Gastrocnemius medialis (tissue), 4 donors: ENCODE measurements around the gene TEX9. TPM values are rescaled to one million over a fixed set of nuclear protein-coding genes. Genes with fewer than 3 reads are reported as not detected.

Source experiments
- ATAC-seq, 2 donors: fragments of 150-250 bp; one replicate each; pipeline ENCODE4 v1.9.1; 2016
- DNase-seq, 2 donors: peaks; one replicate each; pipeline ENCODE4 v3.0.0-alpha.2; 2019
- H3K27ac ChIP-seq, 4 donors: fragments of 200-600 bp; sonication (generic); 1 replicate in 1 of 4; 2 replicates in 3 of 4; pipeline ENCODE4 v1.5.1; 2016 to 2018; ENCODE audit warnings: mild to moderate bottlenecking in 2 of 4, moderate library complexity in 1 of 4
- H3K27me3 ChIP-seq, 3 donors: fragments of 200-600 bp; sonication (generic) in 2 of 3; 1 replicate in 1 of 3; 2 replicates in 2 of 3; pipeline versions ENCODE4 v1.5.1 to v1.6.0; 2016 to 2019; ENCODE audit warnings: mild to moderate bottlenecking in 1 of 3, moderate library complexity in 1 of 3
- H3K36me3 ChIP-seq, 2 donors: fragments of 200-600 bp; sonication (generic) in 1 of 2; one replicate each; pipeline ENCODE4 v1.5.1; 2017 to 2018
- H3K4me1 ChIP-seq, 2 donors: fragments of 200-600 bp; sonication (generic) in 1 of 2; one replicate each; pipeline ENCODE4 v1.5.1; 2016 to 2017; ENCODE audit warnings: mild to moderate bottlenecking in 2 of 2
- H3K4me3 ChIP-seq, 4 donors: fragments of 200-600 bp; sonication (generic) in 3 of 4; 1 replicate in 1 of 4; 2 replicates in 3 of 4; pipeline ENCODE4 v1.5.1; 2016 to 2019; ENCODE audit warnings: mild to moderate bottlenecking in 2 of 4
- H3K9me3 ChIP-seq, 3 donors: fragments of 200-600 bp; sonication (generic) in 2 of 3; 1 replicate in 1 of 3; 2 replicates in 2 of 3; pipeline ENCODE4 v1.5.1; 2016 to 2019
- POLR2A ChIP-seq, 2 donors: fragments of 450-650 bp; IDR thresholded peaks; one replicate each; pipeline ENCODE4 v1.6.1; 2017; ENCODE audit warnings: antibody characterized with exemption in 2 of 2, mild to moderate bottlenecking in 2 of 2, moderate library complexity in 2 of 2
- in situ Hi-C, 4 donors: fragments of 200-750 bp; cut with MboI; loops; one replicate each; pipeline versions ENCODE4 v1.15.0 to v1.8.0; 2017; ENCODE audit warnings: low sequenced_read_pairs in 4 of 4
- intact Hi-C: fragments of 100-400 bp; cut with DNase I; formaldehyde crosslinking; loops from one replicate; pipeline ENCODE4 v1.15.1; 2023; ENCODE audit warnings: low total_unique reads
- total RNA-seq, 4 donors: library from RNA; depleted of rRNA; stranded (reverse); fragments of >200 nt; gene quantifications; one replicate each; pipeline versions ENCODE4 v1.1.0 to v1.2.3, GENCODE V29; 2016
- TF ChIP-seq, protein P1 (sequence below), 5 experiments: fragments of 450-650 bp in 3 of 5; fragments of 200-600 bp in 2 of 5; sonication (generic) in 2 of 5; IDR thresholded peaks in 4 of 5; conservative IDR thresholded peaks in 1 of 5; 1 replicate in 4 of 5; 2 replicates in 1 of 5; pipeline ENCODE4 v1.5.1; 2016 to 2019; ENCODE audit warnings: antibody characterized with exemption in 5 of 5, mild to moderate bottlenecking in 3 of 5, moderate library complexity in 3 of 5

TEX9 gene
- total RNA-seq, 4 donors from 2014 or later, result 0.44 TPM; not detected in 3

GRCh38 chr15:56323435-56323834 is 41.8 kb upstream of the TEX9 start:
- in situ Hi-C loops, result no loop called here
- H3K4me1 ChIP-seq, result no peaks in the 10 kb centered on the region
- no peak overlapping the region for H3K4me3 ChIP-seq
- no peaks in the 10 kb centered on the region for H3K36me3 ChIP-seq
- TF ChIP-seq, protein P1, sequence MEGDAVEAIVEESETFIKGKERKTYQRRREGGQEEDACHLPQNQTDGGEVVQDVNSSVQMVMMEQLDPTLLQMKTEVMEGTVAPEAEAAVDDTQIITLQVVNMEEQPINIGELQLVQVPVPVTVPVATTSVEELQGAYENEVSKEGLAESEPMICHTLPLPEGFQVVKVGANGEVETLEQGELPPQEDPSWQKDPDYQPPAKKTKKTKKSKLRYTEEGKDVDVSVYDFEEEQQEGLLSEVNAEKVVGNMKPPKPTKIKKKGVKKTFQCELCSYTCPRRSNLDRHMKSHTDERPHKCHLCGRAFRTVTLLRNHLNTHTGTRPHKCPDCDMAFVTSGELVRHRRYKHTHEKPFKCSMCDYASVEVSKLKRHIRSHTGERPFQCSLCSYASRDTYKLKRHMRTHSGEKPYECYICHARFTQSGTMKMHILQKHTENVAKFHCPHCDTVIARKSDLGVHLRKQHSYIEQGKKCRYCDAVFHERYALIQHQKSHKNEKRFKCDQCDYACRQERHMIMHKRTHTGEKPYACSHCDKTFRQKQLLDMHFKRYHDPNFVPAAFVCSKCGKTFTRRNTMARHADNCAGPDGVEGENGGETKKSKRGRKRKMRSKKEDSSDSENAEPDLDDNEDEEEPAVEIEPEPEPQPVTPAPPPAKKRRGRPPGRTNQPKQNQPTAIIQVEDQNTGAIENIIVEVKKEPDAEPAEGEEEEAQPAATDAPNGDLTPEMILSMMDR (IDR thresholded peaks at IDR 0.05 in 4 of 5, conservative IDR thresholded peaks at IDR 0.05 in 1 of 5), result no peak
- no peak for TF ChIP-seq POLR2A (IDR thresholded peaks at IDR 0.05)
- no peaks in the 10 kb centered on the region for H3K27me3 ChIP-seq
- H3K27ac ChIP-seq, result no peak overlapping the region
- intact Hi-C loops, result no loop called here
- ATAC-seq, result no peak
- no peaks in the 10 kb centered on the region for H3K9me3 ChIP-seq
- DNase-seq, result no peak

- no peaks in the 10 kb centered on the region for H3K4me1 ChIP-seq
- H3K4me3 ChIP-seq, result no peak overlapping the region
- TF ChIP-seq, protein P1 (IDR thresholded peaks at IDR 0.05 in 4 of 5, conservative IDR thresholded peaks at IDR 0.05 in 1 of 5), result no peak
- no peak for TF ChIP-seq POLR2A (IDR thresholded peaks at IDR 0.05)
- no peak for DNase-seq
- no peak for ATAC-seq
- no peaks in the 10 kb centered on the region for H3K27me3 ChIP-seq
- intact Hi-C loops (no loop called here), in situ Hi-C loops (no loop called here)
- H3K9me3 ChIP-seq, result no peaks in the 10 kb centered on the region
- H3K36me3 ChIP-seq, result no peaks in the 10 kb centered on the region
- H3K27ac ChIP-seq, result no peak overlapping the region
Measured at GRCh38 chr15:56325186-56325585, 40.0 kb upstream of the TEX9 start.

GRCh38 chr15:56327721-56328502 is 37.3 kb upstream of the TEX9 start:
- no peak for TF ChIP-seq POLR2A (IDR thresholded peaks at IDR 0.05)
- TF ChIP-seq, protein P1 (IDR thresholded peaks at IDR 0.05 in 4 of 5, conservative IDR thresholded peaks at IDR 0.05 in 1 of 5), result no peak
- DNase-seq (no peak), ATAC-seq (no peak)
- no peak overlapping the region for H3K27ac ChIP-seq
- no peak overlapping the region for H3K4me3 ChIP-seq
- no peaks in the 10 kb centered on the region for H3K9me3 ChIP-seq
- H3K27me3 ChIP-seq, result no peaks in the 10 kb centered on the region
- intact Hi-C loops (no loop called here), in situ Hi-C loops (no loop called here)
- no peaks in the 10 kb centered on the region for H3K4me1 ChIP-seq
- H3K36me3 ChIP-seq, result no peaks in the 10 kb centered on the region

GRCh38 chr15:56337084-56337725 is 28.0 kb upstream of the TEX9 start:
- intact Hi-C loops (no loop called here), in situ Hi-C loops (no loop called here)
- no peaks in the 10 kb centered on the region for H3K36me3 ChIP-seq
- no peaks in the 10 kb centered on the region for H3K4me1 ChIP-seq
- H3K27me3 ChIP-seq, result no peaks in the 10 kb centered on the region
- TF ChIP-seq, protein P1 (IDR thresholded peaks at IDR 0.05 in 4 of 5, conservative IDR thresholded peaks at IDR 0.05 in 1 of 5), result no peak
- no peak for TF ChIP-seq POLR2A (IDR thresholded peaks at IDR 0.05)
- H3K9me3 ChIP-seq, result no peaks in the 10 kb centered on the region
- ATAC-seq, result no peak
- DNase-seq, result no peak
- no peak overlapping the region for H3K27ac ChIP-seq
- no peak overlapping the region for H3K4me3 ChIP-seq
